ENCODE results near the gene RCC2.

Gene RCC2

DNA sequence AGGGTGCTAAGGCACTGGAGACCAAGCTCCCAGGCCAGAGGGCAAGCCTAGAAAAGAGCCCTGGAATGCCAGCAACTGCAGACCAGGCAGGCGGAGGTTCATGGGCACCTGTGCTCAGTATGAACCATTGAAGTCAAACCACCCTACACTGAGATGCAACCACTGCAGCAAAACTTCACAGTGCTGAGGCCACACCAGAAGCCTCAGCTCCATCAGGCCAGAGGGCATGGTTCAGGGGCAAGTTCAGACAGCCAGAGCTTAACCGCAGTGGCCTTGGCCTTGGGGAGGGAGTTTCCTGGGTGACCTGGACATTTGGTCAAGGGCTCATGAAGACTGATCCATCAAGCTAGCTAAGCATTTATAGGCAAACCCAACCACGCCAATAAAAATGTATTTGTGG, 7.1 kb downstream of the RCC2 start:
- TF ChIP-seq, protein P1, sequence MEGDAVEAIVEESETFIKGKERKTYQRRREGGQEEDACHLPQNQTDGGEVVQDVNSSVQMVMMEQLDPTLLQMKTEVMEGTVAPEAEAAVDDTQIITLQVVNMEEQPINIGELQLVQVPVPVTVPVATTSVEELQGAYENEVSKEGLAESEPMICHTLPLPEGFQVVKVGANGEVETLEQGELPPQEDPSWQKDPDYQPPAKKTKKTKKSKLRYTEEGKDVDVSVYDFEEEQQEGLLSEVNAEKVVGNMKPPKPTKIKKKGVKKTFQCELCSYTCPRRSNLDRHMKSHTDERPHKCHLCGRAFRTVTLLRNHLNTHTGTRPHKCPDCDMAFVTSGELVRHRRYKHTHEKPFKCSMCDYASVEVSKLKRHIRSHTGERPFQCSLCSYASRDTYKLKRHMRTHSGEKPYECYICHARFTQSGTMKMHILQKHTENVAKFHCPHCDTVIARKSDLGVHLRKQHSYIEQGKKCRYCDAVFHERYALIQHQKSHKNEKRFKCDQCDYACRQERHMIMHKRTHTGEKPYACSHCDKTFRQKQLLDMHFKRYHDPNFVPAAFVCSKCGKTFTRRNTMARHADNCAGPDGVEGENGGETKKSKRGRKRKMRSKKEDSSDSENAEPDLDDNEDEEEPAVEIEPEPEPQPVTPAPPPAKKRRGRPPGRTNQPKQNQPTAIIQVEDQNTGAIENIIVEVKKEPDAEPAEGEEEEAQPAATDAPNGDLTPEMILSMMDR (IDR thresholded peaks at IDR 0.05; ENCODE audit: low read depth, low read length), result no peak
- no peak for DNase-seq (ENCODE audit: low read depth in 2 of 2)
- H3K4me3 ChIP-seq (replicated peaks in 1 of 2; ENCODE audit: low read depth in 2 of 2, low read length in 2 of 2), result no peak overlapping the region

DNA sequence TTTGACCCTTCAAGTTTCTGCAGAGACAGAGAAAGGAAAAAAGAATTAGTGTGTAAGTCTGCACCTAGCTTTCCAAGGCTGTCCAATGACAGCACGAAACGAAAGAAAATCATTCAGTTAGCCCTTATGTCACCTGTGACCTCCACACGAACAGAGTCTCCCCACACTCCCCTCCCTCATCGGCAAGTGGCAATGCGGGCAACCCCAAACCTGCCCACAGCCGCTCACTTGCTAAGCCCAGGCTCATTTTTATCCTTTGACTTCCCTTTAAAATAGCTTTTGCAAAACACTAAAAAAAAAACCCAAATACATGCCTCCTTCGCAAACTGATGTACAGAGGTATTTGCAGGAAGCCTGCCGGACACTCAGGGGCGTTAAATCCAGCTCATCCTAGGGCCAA, 10.3 kb downstream of the RCC2 start:
- H3K4me3 ChIP-seq (replicated peaks in 1 of 2; ENCODE audit: low read depth in 2 of 2, low read length in 2 of 2), result no peak overlapping the region
- TF ChIP-seq, protein P1 (IDR thresholded peaks at IDR 0.05; ENCODE audit: low read depth, low read length), result no peak
- DNase-seq (ENCODE audit: low read depth in 2 of 2), result no peak

DNA sequence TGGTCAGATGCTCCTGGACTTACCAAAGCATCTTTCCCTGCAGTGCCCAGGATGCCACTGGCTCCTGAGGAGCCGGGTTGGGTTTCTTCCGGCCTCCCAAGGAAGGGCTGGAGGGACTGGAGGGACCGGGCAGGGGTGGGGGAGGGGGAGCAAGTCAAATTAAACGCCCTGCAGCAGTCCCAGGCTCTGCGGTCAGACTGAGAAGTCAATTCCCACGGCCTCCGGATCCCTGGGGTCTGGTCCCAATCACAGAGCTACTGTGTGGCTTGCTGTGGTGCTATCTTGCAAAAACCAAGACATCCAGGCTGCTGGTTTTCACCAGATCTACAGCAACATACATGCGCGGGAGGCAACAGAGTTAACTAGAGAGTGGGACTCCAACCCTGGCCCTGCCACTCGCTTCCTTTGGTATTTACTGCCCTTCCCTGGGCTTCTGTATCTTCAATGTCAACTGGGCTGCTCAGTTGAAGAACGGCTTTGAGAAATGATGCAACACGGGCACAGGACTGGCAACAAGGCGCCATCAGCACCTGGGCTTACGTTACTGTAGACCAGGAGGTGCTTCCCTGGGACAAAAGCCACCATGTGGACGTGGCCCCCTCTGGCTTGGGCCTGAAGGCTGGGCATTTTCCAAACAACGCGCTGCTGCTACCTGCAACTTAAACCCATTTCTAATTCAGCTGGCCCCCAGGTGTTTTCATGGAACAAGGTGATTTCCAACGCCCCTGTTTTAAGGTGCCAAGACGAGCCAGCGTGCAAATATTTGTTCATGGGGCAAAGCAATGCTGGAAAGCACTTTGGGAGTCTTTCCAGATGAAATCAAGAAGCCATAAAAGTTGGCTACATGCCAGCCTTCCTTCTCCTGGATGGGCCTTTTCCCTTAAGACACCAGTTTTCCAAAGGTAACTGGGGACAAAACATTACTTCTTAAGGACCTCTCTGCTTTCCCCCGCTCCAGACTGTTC, 11.5 kb downstream of the RCC2 start:
- DNase-seq (ENCODE audit: low read depth in 2 of 2), result no peak
- TF ChIP-seq, protein P1 (IDR thresholded peaks at IDR 0.05; ENCODE audit: low read depth, low read length), result no peak
- H3K4me3 ChIP-seq (replicated peaks in 1 of 2; ENCODE audit: low read depth in 2 of 2, low read length in 2 of 2), result no peak overlapping the region

DNA sequence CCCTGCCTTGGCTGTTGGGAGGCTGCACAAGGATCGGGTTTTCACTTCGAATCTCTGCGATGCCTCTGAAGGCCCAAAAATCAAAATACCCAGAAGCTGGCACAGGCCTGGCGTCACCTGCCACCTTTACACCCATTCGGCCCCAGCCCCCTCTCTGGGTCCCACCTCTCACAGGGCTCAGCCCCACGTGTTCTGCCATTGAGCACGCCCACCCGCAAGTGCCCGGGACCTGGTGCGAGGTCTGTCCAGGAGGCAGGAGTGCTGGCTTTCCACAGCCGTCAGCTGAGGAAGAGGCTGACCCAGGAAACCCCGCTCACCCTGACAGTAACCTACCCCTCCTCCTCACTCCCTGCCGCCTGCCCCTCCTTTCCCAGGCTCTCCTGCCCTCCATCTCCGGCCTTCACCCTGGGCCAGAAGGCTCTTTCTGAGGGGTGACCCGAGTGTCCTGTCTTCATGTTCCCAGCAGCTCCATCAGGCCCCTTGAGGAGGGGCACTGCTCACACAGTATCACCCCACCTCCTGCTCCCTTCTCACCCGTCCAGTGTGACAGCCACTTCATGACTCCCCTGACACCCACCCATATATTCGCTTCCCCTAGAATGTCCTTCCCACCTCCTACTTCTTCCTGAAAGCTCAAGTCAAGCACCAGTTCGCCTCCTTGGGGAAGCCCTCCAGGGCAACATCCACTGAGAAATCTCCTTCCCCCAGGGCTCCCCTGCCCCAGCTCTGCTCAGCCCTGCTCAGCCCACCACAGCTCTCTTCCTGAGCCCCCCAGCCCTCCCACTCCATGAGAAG, 13.5 kb downstream of the RCC2 start:
- DNase-seq (ENCODE audit: low read depth in 2 of 2), result no peak
- H3K4me3 ChIP-seq (replicated peaks in 1 of 2; ENCODE audit: low read depth in 2 of 2, low read length in 2 of 2), result no peak overlapping the region

DNA sequence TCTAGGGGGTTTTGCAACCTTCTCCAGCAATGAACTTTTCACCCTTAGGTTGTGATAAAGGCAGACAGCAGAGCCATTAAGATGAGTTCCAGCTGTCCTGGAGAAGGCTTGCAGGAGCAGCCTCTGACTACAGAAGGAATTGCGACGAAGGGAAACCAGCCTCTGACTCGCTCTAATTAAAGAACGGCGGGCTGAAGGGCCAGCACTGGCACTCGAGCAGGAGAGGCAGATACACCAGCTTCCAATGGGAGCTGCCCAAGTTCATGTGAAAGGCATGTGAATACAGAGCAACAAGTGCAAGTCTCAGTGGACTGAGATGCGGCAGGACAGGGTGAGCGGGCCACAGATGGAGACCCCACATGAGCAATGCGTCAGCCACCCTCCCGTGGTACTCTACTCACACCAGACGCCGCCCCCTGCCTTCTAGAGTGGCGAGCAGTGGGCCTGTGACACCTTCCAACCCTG, 15.7 kb downstream of the RCC2 start:
- TF ChIP-seq, protein P1 (IDR thresholded peaks at IDR 0.05; ENCODE audit: low read depth, low read length), result no peak
- DNase-seq (ENCODE audit: low read depth in 2 of 2), result peak; percentile 18 to 81
- H3K4me3 ChIP-seq (replicated peaks in 1 of 2; ENCODE audit: low read depth in 2 of 2, low read length in 2 of 2), result no peak overlapping the region

More for the DNA sequence above, 13.5 kb downstream of the RCC2 start:
- TF ChIP-seq, protein P1 (IDR thresholded peaks at IDR 0.05; ENCODE audit: low read depth, low read length), result no peak

DNA sequence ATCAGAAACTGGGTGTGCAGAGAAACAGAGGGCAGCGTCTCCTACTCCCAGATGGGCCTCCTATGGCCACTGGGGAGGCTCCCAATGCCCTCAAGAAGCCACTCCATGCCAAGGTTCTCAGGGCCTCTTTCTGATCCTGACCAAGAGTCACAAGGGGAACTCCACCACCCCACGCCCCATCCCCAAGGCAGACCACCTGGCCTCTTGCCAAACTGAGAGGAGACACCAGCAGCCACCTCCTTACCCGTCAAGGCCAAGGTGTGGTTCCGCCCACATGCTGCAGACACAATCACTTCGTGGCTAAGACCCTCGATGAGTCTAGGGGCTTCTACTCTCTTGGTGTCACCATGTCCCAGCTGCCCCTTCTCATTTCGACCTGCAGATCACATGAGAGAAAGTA, 17.0 kb downstream of the RCC2 start:
- no peak overlapping the region for H3K4me3 ChIP-seq (replicated peaks in 1 of 2; ENCODE audit: low read depth in 2 of 2, low read length in 2 of 2)
- DNase-seq (ENCODE audit: low read depth in 2 of 2), result no peak
- TF ChIP-seq, protein P1 (IDR thresholded peaks at IDR 0.05; ENCODE audit: low read depth, low read length), result no peak
